HG03520 (cell line): Measurements from ENCODE around the gene CCDC12.

Source experiments
- ATAC-seq: cut with Tn5 transposase; IDR thresholded peaks from one replicate; pipeline ENCODE4 v1.9.1; 2021; ENCODE audit warnings: mild to moderate bottlenecking, moderate library complexity; ENCODE audit not compliant: unreplicated experiment

The CCDC12 gene

DNA sequence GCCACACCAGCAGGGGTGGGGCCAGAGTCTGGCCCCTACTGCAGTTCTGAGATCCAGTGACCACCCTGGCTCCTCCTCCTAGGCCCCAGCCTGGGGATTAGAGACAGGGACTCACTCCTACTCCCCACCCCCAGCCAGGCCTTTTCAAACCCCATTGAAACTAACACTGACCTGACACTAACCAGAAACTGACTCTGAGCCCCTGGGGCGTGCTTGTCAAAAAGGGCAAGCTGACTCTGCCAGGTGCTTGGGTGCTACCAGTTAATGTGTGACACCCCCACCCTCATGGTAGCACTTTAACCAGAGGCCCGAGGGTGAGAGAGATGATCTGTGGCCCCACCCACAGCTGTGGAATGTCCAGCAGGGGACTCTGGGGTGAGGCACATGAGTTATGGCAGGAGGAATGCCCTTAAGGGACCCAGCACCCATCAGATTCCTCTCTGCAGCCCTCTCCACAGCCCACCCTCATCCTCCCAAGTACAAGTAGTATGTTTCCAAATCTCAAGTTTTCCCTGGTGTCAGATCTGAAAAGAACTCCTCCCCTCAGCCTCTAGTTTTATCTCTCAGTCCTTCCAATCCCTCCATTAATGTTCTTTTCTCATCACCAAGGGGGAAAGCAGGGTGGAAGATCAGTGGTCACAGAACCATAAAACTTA, 97.6 kb downstream of the CCDC12 start:
- ATAC-seq = no peak

GRCh38 chr3:46877406-46878125, 99.0 kb downstream of the CCDC12 start, which contains the start of gene PTH1R:
Gene PTH1R (plus strand): TSS chr3:46877721. CDS start chr3:46883560, 5,839 bp downstream.
- no peak for ATAC-seq

- ATAC-seq = no peak
These were observed 99.9 kb downstream of the CCDC12 start for GRCh38 chr3:46876313-46877300.

GRCh38 chr3:46875560-46875959, 101.0 kb downstream of the CCDC12 start:
- no peak for ATAC-seq

GRCh38 chr3:46874430-46874829, 102.1 kb downstream of the CCDC12 start:
- no peak for ATAC-seq

DNA sequence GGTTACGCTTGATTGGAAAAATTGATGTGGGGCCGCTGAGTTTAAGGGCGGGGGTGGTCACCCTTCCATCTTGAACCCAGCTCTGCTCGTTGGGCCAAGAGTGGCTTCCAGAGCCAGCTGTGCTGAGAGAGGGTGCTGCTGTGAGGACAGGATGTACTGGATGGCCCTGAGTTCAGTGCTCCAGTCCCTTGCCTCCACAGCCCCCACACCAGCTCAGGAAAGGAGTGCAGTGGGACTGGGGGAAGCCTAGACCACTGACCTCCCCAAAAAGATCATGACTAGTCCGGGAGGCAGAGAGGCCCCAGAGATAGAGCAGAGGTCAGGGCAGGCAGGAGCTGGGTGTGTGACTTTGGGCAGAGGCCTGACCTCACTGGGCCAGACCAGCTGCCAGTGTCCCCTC, 103.0 kb downstream of the CCDC12 start:
- no peak for ATAC-seq
